Uterus (tissue), 4 donors: Measurements from ENCODE around the gene STT3B. TPM values are rescaled to one million over a fixed set of nuclear protein-coding genes. Genes with fewer than 3 reads are reported as not detected.

Experiments
- DNase-seq, 2 donors: peaks; one replicate each; pipeline ENCODE4 v3.0.0-alpha.2; 2019 to 2020
- H3K27ac ChIP-seq, 2 donors: fragments of 200-600 bp; sonication (generic); 1 replicate in 1 of 2; 2 replicates in 1 of 2; pipeline ENCODE4 v1.5.1; 2016 to 2018
- H3K27me3 ChIP-seq, 2 donors: fragments of 200-600 bp; sonication (generic); one replicate each; pipeline ENCODE4 v1.5.1; 2018 to 2019; ENCODE audit warnings: control low read depth in 1 of 2
- H3K36me3 ChIP-seq, 2 donors: fragments of 200-600 bp; sonication (generic); one replicate each; pipeline ENCODE4 v1.5.1; 2019; ENCODE audit warnings: control low read depth in 1 of 2
- H3K4me1 ChIP-seq, 2 donors: fragments of 200-600 bp; sonication (generic); one replicate each; pipeline ENCODE4 v1.5.1; 2018 to 2019; ENCODE audit warnings: control low read depth in 1 of 2
- H3K4me3 ChIP-seq, 2 donors: fragments of 200-600 bp; sonication (generic); 1 replicate in 1 of 2; 2 replicates in 1 of 2; pipeline ENCODE4 v1.5.1; 2018 to 2019; ENCODE audit warnings: mild to moderate bottlenecking in 1 of 2
- H3K9me3 ChIP-seq, 2 donors: fragments of 200-600 bp; sonication (generic); one replicate each; pipeline ENCODE4 v1.5.1; 2019; ENCODE audit warnings: control low read depth in 1 of 2
- CTCF ChIP-seq, 4 experiments: fragments of 200-600 bp in 2 of 4; fragments of 450-650 bp in 2 of 4; sonication (generic) in 2 of 4; IDR thresholded peaks; one replicate each; pipeline ENCODE4 v1.5.1; 2016 to 2019; ENCODE audit warnings: antibody characterized with exemption in 4 of 4, mild to moderate bottlenecking in 2 of 4, moderate library complexity in 1 of 4
- POLR2A ChIP-seq, 2 donors: fragments of 450-650 bp; IDR thresholded peaks; one replicate each; pipeline ENCODE4 v1.6.1; 2016; ENCODE audit warnings: antibody characterized with exemption in 2 of 2, mild to moderate bottlenecking in 1 of 2, moderate library complexity in 1 of 2
- intact Hi-C: fragments of 100-400 bp; cut with DNase I; formaldehyde crosslinking; loops from one replicate; pipeline ENCODE4 v1.15.1; 2023; ENCODE audit warnings: low total_unique reads
- total RNA-seq, 4 donors: library from RNA; depleted of rRNA in 3 of 4; stranded (reverse); fragments of >200 nt in 3 of 4; gene quantifications; one replicate each; pipeline versions ENCODE4 v1.1.0 to v1.2.4, GENCODE V29; 2014 to 2023
- donor health status: DM: yes; HTN: yes; CAD: no.

The STT3B gene
- total RNA-seq, 4 donors from 2014 or later, result 57.1 to 233 (median 96.0) TPM

- Histone ChIP-seq H3K9me3 (no peaks in the 10 kb centered on the region), H3K4me3 (no peak overlapping the region), H3K27ac (no peak overlapping the region), H3K4me1 (no peaks in the 10 kb centered on the region), H3K36me3 (no peaks in the 10 kb centered on the region), H3K27me3 (no peaks in the 10 kb centered on the region)
- DNase-seq, result no peak
- no peak for TF ChIP-seq CTCF (IDR thresholded peaks at IDR 0.05)
- no peak for TF ChIP-seq POLR2A (IDR thresholded peaks at IDR 0.05)
- intact Hi-C loops, result no loop called here
Measured at GRCh38 chr3:31581660-31582059, 48.9 kb downstream of the STT3B start.

GRCh38 chr3:31589228-31589627 lies 56.5 kb downstream of the STT3B start:
- peaks cover 7 to 10% of the 10 kb centered on the region in 2 donors for H3K9me3 ChIP-seq
- no peak overlapping the region for H3K27ac ChIP-seq
- no peaks in the 10 kb centered on the region for H3K27me3 ChIP-seq
- no peaks in the 10 kb centered on the region for H3K4me1 ChIP-seq
- H3K4me3 ChIP-seq, result no peak overlapping the region
- no peak for DNase-seq
- intact Hi-C loops, result no loop called here
- TF ChIP-seq POLR2A (IDR thresholded peaks at IDR 0.05), result no peak
- TF ChIP-seq CTCF (IDR thresholded peaks at IDR 0.05), result no peak
- no peaks in the 10 kb centered on the region for H3K36me3 ChIP-seq

- Histone ChIP-seq H3K27ac (no peak overlapping the region), H3K4me1 (no peaks in the 10 kb centered on the region), H3K36me3 (no peaks in the 10 kb centered on the region), H3K27me3 (no peaks in the 10 kb centered on the region), H3K9me3 (peaks cover 7 to 10% of the 10 kb centered on the region in 2 donors), H3K4me3 (no peak overlapping the region)
- TF ChIP-seq POLR2A (IDR thresholded peaks at IDR 0.05), result no peak
- no peak for TF ChIP-seq CTCF (IDR thresholded peaks at IDR 0.05)
- intact Hi-C loops, result no loop called here
- no peak for DNase-seq
Measured at GRCh38 chr3:31590650-31591049, 57.9 kb downstream of the STT3B start.

- peaks cover 7 to 10% of the 10 kb centered on the region in 2 donors for H3K9me3 ChIP-seq
Measured at GRCh38 chr3:31592764-31593163, 60.0 kb downstream of the STT3B start.

GRCh38 chr3:31596176-31596575 lies 63.5 kb downstream of the STT3B start:
- Histone ChIP-seq H3K4me1 (no peaks in the 10 kb centered on the region), H3K4me3 (no peak overlapping the region), H3K36me3 (no peaks in the 10 kb centered on the region), H3K27ac (no peak overlapping the region), H3K27me3 (no peaks in the 10 kb centered on the region), H3K9me3 (no peaks in the 10 kb centered on the region)
- intact Hi-C loops, result no loop called here
- DNase-seq, result no peak
- no peak for TF ChIP-seq POLR2A (IDR thresholded peaks at IDR 0.05)
- no peak for TF ChIP-seq CTCF (IDR thresholded peaks at IDR 0.05)

More at GRCh38 chr3:31592764-31593163, 60.0 kb downstream of the STT3B start:
- intact Hi-C loops, result no loop called here
- no peaks in the 10 kb centered on the region for H3K27me3 ChIP-seq
- no peaks in the 10 kb centered on the region for H3K36me3 ChIP-seq
- DNase-seq, result no peak
- H3K4me3 ChIP-seq, result no peak overlapping the region
- no peak overlapping the region for H3K27ac ChIP-seq
- H3K4me1 ChIP-seq, result no peaks in the 10 kb centered on the region
- TF ChIP-seq CTCF (IDR thresholded peaks at IDR 0.05) (no peak), POLR2A (IDR thresholded peaks at IDR 0.05) (no peak)
